DMS79 (cell line): ENCODE measurements around the gene SERPINB10.
A peak's percentile ranks its signal among the peaks of the same experiment; 100 is the strongest.

Source experiments
- DNase-seq: peaks from one replicate; lab custom pipeline; 2025; lab: John Stamatoyannopoulos, UW

SERPINB10 gene

GRCh38 chr18:63947051-63947790, 39.5 kb downstream of the SERPINB10 start:
- no peak for DNase-seq

- peak; percentile 52 for DNase-seq
These were observed 41.4 kb downstream of the SERPINB10 start, which contains the start of gene HMSD for GRCh38 chr18:63949068-63949737. Gene HMSD (plus strand): TSS chr18:63949301. CDS start chr18:63953456, 4,155 bp downstream.

- no peak for DNase-seq
These were observed 43.5 kb downstream of the SERPINB10 start for GRCh38 chr18:63951302-63951705.

GRCh38 chr18:63953811-63954210, 46.1 kb downstream of the SERPINB10 start:
- peak; percentile 44 for DNase-seq

- DNase-seq: no peak
These were observed 49.0 kb downstream of the SERPINB10 start for GRCh38 chr18:63956755-63957154.

GRCh38 chr18:63960891-63961290, 53.1 kb downstream of the SERPINB10 start:
- DNase-seq: no peak

GRCh38 chr18:63961435-63961980, 53.8 kb downstream of the SERPINB10 start:
- no peak for DNase-seq

- no peak for DNase-seq
These were observed 54.4 kb downstream of the SERPINB10 start for GRCh38 chr18:63962137-63962536.

GRCh38 chr18:63963615-63964256, 56.0 kb downstream of the SERPINB10 start:
- DNase-seq: no peak

GRCh38 chr18:63964908-63965307, 57.1 kb downstream of the SERPINB10 start:
- no peak for DNase-seq

- no peak for DNase-seq
These were observed 58.1 kb downstream of the SERPINB10 start for GRCh38 chr18:63965716-63966330.

- DNase-seq: peak; percentile 94
These were observed 62.4 kb downstream of the SERPINB10 start, which contains the start of gene SERPINB8 for GRCh38 chr18:63969942-63970808. Gene SERPINB8 (plus strand): TSS chr18:63970081. CDS start chr18:63978309, 8,228 bp downstream.

GRCh38 chr18:63970809-63971205, 63.0 kb downstream of the SERPINB10 start:
- peak; percentile 51 for DNase-seq

- DNase-seq: no peak
These were observed 63.7 kb downstream of the SERPINB10 start for GRCh38 chr18:63971320-63972001.

GRCh38 chr18:63972002-63972376, 64.2 kb downstream of the SERPINB10 start:
- DNase-seq: no peak

- no peak for DNase-seq
These were observed 67.2 kb downstream of the SERPINB10 start for GRCh38 chr18:63974991-63975390.

- DNase-seq: no peak
These were observed 67.9 kb downstream of the SERPINB10 start for GRCh38 chr18:63975628-63976027.

- DNase-seq: no peak
These were observed 69.3 kb downstream of the SERPINB10 start for GRCh38 chr18:63977040-63977439.

- peak; percentile 5 for DNase-seq
These were observed 71.7 kb downstream of the SERPINB10 start for GRCh38 chr18:63979409-63979920.

- DNase-seq: no peak
These were observed 72.3 kb downstream of the SERPINB10 start for GRCh38 chr18:63980027-63980426.
